GM18868 (cell line): ENCODE measurements around the gene LYL1.

Experiments used
- ATAC-seq: cut with Tn5 transposase; IDR thresholded peaks from one replicate; pipeline ENCODE4 v1.9.1; 2021; ENCODE audit warnings: mild to moderate bottlenecking, moderate library complexity; ENCODE audit not compliant: unreplicated experiment

LYL1 gene

GRCh38 chr19:13078381-13078780, 24.3 kb downstream of the LYL1 start:
- ATAC-seq, result no peak

GRCh38 chr19:13077240-13077639, 25.4 kb downstream of the LYL1 start:
- no peak for ATAC-seq

- ATAC-seq, result no peak
Observed at GRCh38 chr19:13076787-13077186, 25.9 kb downstream of the LYL1 start.

GRCh38 chr19:13076320-13076719, 26.3 kb downstream of the LYL1 start:
- ATAC-seq, result no peak

GRCh38 chr19:13074378-13074777, 28.3 kb downstream of the LYL1 start:
- ATAC-seq, result no peak

GRCh38 chr19:13073263-13073662, 29.4 kb downstream of the LYL1 start:
- ATAC-seq, result no peak

GRCh38 chr19:13072188-13072908, 30.3 kb downstream of the LYL1 start:
- no peak for ATAC-seq

- no peak for ATAC-seq
Observed at GRCh38 chr19:13071444-13072187, 31.0 kb downstream of the LYL1 start.

GRCh38 chr19:13070425-13071140, 32.1 kb downstream of the LYL1 start:
- ATAC-seq, result no peak

- ATAC-seq, result no peak
Observed at GRCh38 chr19:13069415-13070359, 33.0 kb downstream of the LYL1 start.

- ATAC-seq, result no peak
Observed at GRCh38 chr19:13068085-13068846, 34.4 kb downstream of the LYL1 start.

GRCh38 chr19:13066933-13067807, 35.5 kb downstream of the LYL1 start:
- no peak for ATAC-seq

GRCh38 chr19:13066226-13066625, 36.4 kb downstream of the LYL1 start:
- no peak for ATAC-seq

GRCh38 chr19:13064092-13064489, 38.6 kb downstream of the LYL1 start:
- ATAC-seq, result no peak

GRCh38 chr19:13063461-13064091, 39.1 kb downstream of the LYL1 start:
- ATAC-seq, result no peak

GRCh38 chr19:13062317-13062716, 40.3 kb downstream of the LYL1 start:
- no peak for ATAC-seq

- peak; percentile 59 for ATAC-seq
Observed at GRCh38 chr19:13060964-13061927, 41.4 kb downstream of the LYL1 start.
